HL-60 (cell line): ENCODE measurements around the gene DBNDD1.

Source experiments
- DNase-seq, 2 experiments: peaks; one replicate each; pipeline ENCODE4 v3.0.0-alpha.2; 2010 to 2020; ENCODE audit warnings: low read depth in 1 of 2, low spot score in 1 of 2
- H3K27ac ChIP-seq: fragments of 250-450 bp; sonication (Bioruptor Pico); replicated peaks from 2 replicates; pipeline ENCODE4 v1.5.1; 2020; ENCODE audit warnings: mild to moderate bottlenecking, moderate library complexity
- H3K27me3 ChIP-seq: fragments of 250-450 bp; sonication (Bioruptor Pico); 2 replicates; pipeline ENCODE4 v1.5.1; 2021; ENCODE audit warnings: mild to moderate bottlenecking, moderate library complexity; ENCODE audit not compliant: insufficient read depth, poor library complexity, severe bottlenecking
- H3K4me3 ChIP-seq: replicated peaks from 2 replicates; pipeline ENCODE4 v1.5.1; 2011; ENCODE audit warnings: mild to moderate bottlenecking, control low read depth, low read length; ENCODE audit not compliant: insufficient read depth
- GABPA ChIP-seq: IDR thresholded peaks from 2 replicates; pipeline ENCODE4 v1.6.1; 2012; ENCODE audit warnings: low read depth
- POLR2AphosphoS5 ChIP-seq: IDR thresholded peaks from 2 replicates; pipeline ENCODE4 v1.6.1; 2012; ENCODE audit warnings: low read depth
- SPI1 ChIP-seq: IDR thresholded peaks from 2 replicates; pipeline ENCODE4 v1.6.1; 2012; ENCODE audit warnings: low read depth, mild to moderate bottlenecking, borderline replicate concordance
- TF ChIP-seq, protein P1 (sequence below): IDR thresholded peaks from one replicate; pipeline ENCODE4 v1.5.1; 2011; ENCODE audit warnings: low read length, control low read depth, inconsistent platforms; ENCODE audit not compliant: insufficient read depth
- TF ChIP-seq, protein P2 (sequence below): IDR thresholded peaks from 2 replicates; pipeline ENCODE4 v1.6.1; 2012; ENCODE audit warnings: low read depth; ENCODE audit not compliant: insufficient replicate concordance

The DBNDD1 gene

DNA sequence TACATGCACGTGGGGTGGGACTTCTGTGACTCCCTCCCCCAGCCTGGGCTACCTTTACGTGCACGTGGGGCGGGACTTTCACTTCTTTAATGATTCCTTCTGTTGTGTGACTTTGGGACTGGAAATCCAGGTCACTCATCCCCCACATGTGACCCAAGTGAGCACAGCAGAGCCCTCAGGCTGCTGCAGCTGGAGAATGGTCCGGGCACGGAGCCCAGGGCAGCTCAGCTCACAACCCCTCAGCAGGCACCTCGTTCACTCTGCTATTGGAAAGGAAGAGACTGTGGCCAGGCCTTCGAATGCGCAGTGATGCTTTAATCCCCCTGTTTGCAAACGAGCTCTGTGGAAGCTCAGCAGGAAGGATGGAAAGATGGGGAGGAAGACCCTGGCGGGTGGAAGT, 14.7 kb downstream of the DBNDD1 start:
- Histone ChIP-seq H3K27ac (no peak overlapping the region), H3K27me3 (no peaks in the 10 kb centered on the region), H3K4me3 (no peak overlapping the region)
- DNase-seq = no peak
- TF ChIP-seq, protein P1, sequence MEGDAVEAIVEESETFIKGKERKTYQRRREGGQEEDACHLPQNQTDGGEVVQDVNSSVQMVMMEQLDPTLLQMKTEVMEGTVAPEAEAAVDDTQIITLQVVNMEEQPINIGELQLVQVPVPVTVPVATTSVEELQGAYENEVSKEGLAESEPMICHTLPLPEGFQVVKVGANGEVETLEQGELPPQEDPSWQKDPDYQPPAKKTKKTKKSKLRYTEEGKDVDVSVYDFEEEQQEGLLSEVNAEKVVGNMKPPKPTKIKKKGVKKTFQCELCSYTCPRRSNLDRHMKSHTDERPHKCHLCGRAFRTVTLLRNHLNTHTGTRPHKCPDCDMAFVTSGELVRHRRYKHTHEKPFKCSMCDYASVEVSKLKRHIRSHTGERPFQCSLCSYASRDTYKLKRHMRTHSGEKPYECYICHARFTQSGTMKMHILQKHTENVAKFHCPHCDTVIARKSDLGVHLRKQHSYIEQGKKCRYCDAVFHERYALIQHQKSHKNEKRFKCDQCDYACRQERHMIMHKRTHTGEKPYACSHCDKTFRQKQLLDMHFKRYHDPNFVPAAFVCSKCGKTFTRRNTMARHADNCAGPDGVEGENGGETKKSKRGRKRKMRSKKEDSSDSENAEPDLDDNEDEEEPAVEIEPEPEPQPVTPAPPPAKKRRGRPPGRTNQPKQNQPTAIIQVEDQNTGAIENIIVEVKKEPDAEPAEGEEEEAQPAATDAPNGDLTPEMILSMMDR = no peak
- TF ChIP-seq GABPA (no peak), POLR2AphosphoS5 (no peak), SPI1 (no peak)
- TF ChIP-seq, protein P2, sequence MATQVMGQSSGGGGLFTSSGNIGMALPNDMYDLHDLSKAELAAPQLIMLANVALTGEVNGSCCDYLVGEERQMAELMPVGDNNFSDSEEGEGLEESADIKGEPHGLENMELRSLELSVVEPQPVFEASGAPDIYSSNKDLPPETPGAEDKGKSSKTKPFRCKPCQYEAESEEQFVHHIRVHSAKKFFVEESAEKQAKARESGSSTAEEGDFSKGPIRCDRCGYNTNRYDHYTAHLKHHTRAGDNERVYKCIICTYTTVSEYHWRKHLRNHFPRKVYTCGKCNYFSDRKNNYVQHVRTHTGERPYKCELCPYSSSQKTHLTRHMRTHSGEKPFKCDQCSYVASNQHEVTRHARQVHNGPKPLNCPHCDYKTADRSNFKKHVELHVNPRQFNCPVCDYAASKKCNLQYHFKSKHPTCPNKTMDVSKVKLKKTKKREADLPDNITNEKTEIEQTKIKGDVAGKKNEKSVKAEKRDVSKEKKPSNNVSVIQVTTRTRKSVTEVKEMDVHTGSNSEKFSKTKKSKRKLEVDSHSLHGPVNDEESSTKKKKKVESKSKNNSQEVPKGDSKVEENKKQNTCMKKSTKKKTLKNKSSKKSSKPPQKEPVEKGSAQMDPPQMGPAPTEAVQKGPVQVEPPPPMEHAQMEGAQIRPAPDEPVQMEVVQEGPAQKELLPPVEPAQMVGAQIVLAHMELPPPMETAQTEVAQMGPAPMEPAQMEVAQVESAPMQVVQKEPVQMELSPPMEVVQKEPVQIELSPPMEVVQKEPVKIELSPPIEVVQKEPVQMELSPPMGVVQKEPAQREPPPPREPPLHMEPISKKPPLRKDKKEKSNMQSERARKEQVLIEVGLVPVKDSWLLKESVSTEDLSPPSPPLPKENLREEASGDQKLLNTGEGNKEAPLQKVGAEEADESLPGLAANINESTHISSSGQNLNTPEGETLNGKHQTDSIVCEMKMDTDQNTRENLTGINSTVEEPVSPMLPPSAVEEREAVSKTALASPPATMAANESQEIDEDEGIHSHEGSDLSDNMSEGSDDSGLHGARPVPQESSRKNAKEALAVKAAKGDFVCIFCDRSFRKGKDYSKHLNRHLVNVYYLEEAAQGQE = no peak

DNA sequence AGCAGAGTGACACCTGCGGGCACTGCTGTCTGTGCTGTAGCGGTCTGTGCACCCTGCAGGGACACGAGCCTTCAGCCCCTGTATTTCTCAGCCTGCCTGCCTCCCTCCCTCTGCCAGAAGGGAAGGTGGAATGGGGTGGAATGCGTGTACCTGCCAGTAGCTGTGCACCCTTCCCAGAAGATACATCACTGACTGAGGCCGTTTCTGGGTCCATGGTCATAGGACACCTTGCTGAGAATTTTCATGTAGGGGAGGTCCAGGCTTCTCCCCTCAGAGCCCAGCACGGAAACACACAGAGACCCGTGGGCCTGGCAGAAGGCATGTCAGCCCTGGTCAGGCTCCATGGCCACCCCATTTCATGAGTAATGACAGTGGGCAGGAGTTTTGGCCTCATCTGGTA, 16.5 kb downstream of the DBNDD1 start:
- DNase-seq = no peak
- Histone ChIP-seq H3K27me3 (no peaks in the 10 kb centered on the region), H3K4me3 (no peak overlapping the region), H3K27ac (no peak overlapping the region)
- TF ChIP-seq SPI1 (no peak), POLR2AphosphoS5 (no peak), GABPA (no peak)
- TF ChIP-seq, protein P1 = no peak
- TF ChIP-seq, protein P2 = no peak

DNA sequence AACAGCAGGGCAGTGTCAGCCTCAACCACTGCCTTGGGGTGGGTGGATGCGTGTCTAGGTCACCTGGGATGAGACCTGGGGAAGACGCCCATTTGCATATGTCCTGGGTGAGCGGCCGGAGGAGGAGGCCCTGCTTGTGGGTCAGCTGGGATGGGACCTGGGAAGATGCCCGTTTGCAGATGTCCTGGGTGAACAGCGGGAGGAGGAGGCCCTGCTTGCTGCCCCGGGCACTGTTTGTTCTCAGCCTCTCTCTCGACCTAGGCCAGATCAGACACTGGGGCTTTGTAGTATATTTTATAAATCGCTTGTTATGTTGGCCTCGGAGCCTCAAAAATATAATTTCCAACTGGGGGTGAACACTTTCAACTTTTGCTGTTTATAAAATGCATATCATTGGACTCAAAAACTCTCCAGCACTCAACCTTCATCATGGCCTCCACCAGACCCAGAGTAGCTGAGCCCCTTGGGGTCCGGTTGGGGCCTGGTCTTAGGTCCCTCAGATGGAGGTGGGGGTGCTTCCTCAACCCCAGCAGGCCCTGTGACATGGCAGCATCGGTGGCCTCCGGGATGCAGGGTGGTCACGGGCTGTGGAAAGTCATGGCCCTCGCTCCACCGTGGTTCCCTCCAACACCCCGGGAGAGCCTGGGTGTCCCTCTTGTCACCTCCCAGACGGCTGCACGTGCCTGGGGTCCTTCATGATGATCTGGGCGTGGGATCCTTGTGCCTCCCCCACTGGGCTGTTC, 17.3 kb downstream of the DBNDD1 start:
- Histone ChIP-seq H3K27me3 (no peaks in the 10 kb centered on the region), H3K27ac (no peak overlapping the region), H3K4me3 (no peak overlapping the region)
- DNase-seq = no peak
- TF ChIP-seq SPI1 = no peak

DNA sequence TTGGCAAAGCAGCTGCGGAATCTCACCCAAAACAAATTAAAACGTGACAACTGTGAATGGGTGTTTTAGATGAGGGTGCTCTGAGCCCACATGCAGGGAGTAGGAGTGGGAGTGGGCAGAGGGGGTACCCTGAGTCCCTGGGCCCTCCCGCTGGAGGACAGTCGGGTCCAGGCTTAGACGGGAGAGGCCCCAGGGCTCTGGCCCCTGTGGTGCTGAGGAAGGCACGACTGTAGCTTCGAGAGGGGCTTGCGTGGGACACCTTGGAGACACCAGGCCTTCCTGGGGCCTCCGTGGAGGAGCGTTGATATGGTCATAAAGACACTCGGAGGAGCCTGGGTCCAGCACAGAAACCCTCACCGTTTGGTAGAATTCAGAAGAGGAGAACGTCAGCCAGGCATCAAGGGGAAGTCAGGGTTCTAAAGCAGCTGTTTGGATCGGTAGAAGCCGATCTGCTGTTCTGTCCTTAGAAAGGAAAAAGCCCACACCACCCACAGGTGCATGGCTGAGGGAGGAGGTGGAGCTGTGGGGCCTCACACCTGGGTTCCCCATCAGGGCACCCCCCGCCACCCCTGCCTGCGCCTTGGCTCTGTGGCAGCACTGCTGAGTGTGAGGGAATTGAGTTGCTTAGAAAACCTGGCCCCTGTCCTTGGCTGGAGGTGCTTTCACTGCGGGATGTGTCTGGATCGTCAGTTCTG, 18.4 kb downstream of the DBNDD1 start:
- Histone ChIP-seq H3K27ac (no peak overlapping the region), H3K4me3 (no peak overlapping the region), H3K27me3 (no peaks in the 10 kb centered on the region)
- DNase-seq = no peak
- TF ChIP-seq, protein P2 = no peak
- TF ChIP-seq, protein P1 = no peak
